ENCODE data around the gene HP.
"Not testable (repeated sequence)": the region's sequence is repeated elsewhere in the genome, so short reads cannot be mapped to it uniquely, and the experiment has no call there.

The HP gene

DNA sequence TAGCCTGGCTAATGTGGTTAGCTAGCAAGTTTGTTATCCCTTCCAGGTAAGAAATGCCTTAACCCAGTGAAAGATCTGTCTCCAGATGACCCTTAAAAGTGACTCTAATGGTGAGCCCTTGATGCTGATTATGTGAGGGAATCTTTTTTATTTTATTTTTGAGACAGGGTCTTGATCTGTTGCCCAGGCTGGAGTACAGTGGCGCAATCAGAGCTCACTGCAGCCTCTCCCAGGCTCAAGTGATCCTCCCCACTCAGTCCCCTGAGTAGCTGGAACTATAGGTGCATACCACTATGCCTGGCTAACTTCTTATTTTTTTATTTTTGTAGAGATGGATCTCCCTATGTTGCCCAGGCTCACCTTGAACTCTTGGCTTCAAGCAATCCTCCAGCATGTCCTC lies 10.8 kb upstream of the HP start:
- no peak for DNase-seq

DNA sequence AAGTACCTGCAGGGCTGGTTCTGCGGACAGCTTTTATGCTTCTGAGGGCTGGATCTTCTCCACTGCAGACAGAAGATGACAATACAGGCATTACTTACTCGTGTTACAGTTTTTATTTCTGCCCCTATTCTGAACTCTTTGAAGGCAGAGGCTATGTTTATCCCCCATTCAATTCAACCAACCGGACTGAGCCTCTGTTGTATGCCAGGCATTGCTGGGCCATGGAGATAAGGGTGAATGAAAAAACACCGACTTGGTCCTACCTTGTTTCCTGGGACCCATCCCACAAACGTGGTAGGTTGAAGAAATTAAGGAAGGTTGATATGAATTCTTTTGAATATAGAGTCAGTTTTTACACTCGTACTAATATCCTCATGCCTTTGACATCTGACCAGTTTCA lies 10.0 kb upstream of the HP start:
- no peak for DNase-seq

DNA sequence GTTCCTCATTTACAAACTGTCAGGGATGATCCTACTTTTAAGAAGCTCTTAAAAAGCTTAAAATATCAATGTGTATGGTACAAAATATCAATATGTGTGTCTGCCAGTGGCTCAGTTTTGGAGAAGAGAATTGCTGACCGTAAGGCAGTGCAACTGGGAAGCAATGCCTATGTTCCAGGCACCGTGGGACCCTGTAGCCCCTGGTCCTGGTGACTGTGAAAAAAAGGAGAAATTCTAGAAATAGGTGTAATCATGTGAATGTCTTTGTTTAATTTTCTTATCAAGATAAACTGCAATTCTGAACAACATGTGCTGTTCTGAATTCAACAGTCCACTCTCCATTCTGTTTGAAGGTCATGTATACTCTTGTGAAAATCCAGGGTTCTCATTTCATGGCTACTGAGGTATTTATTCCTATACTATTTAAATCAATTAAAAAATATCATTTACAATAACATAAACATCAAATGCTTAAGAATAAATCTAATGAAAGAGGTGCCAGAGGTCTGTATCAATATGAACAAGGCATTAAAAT lies 9.4 kb upstream of the HP start:
- no peak for DNase-seq

GRCh38 chr16:72049110-72049509 lies 5.2 kb upstream of the HP start:
- DNase-seq = no peak

DNA sequence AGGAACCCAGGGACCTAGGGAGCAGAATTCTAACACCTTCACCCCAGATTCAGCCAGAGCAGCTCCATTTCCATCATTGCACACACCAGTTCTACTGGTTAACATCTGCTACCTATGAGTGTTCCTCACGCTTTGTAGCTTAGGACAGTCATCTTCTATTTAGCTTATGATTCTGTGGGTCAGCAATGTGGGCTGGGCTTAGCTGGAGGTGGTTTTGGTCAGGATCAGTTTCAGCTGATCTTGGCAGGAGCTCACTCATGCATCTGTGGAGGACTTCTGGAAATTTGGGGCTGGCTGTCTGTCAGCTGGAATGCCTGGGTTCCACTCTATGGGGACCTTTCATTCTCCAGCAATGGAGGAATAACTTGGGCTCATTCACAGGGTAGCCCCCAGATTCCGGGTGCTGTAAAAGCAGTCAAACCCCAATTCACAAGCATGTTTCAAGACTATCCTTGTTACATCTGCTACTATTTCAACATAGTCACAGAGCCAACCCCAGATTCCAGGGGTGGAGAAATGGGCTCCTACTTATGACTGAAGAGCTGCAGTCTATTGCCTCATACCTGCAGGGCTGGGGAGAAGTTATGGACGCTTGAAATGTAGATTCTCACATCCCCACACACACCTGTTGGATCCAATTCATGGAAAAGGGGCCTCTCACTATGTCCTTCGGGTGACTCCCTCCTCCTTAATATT lies 3.4 kb upstream of the HP start:
- DNase-seq = no peak

DNA sequence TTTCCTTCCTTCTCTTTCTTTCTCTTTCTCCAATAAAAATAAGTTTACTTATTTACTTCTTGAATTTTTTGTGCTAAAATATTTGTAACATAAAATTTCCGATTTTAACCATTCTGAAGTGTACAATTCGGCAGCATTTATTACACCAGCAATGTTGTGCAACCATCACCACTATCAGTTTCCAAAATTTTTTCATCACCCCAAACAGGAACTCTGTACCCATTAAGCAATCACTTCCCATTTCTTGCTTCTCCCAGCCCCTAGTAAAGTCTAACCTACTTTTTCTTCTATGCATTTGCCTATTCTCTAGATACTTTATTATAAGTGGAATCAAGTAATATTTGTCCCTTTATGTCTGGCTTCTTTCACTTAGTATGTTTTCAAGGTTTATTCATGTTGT lies 2.5 kb upstream of the HP start:
- DNase-seq = no peak

DNA sequence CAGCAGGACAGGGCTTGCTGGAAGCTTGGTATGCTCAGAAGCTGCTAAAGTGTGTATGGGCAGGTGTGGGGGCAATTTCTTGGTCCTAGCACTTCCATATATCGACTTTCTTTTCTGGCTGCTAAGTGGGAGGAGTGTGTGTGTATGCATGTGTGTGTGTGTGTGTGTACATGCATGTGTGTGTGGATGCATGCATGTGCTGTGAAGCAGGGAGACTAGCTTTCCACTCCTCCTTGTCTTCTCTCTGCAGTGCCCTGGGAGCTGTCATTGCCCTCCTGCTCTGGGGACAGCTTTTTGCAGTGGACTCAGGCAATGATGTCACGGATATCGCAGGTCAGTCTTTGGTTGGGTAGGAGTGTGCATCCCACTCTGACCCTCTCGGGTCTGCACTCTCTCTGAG lies 1.6 kb downstream of the HP start:
- no peak for DNase-seq

GRCh38 chr16:72057313-72057712 lies 3.0 kb downstream of the HP start:
- not testable (repeated sequence) for DNase-seq

DNA sequence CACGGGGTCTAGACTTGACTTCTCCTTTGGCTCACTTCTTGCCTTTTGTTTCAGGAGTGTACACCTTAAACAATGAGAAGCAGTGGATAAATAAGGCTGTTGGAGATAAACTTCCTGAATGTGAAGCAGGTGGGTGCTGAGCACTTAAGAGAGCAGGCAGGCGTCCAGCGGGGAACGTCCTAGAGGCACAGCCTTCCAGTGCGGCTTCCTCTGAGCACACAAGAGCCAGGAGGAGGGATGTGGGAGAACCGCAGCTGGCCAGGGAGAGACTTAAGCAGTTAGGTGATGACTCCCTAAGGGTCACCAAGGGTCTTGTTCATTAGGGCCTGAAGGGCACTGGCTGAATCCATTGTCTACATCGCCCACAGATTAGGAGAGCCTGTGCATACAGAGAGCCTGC lies 4.8 kb downstream of the HP start:
- DNase-seq = not testable (repeated sequence)

GRCh38 chr16:72060405-72060804 lies 6.1 kb downstream of the HP start:
- no peak for DNase-seq

- DNase-seq = no peak
Measured at GRCh38 chr16:72061564-72061963, 7.3 kb downstream of the HP start.

DNA sequence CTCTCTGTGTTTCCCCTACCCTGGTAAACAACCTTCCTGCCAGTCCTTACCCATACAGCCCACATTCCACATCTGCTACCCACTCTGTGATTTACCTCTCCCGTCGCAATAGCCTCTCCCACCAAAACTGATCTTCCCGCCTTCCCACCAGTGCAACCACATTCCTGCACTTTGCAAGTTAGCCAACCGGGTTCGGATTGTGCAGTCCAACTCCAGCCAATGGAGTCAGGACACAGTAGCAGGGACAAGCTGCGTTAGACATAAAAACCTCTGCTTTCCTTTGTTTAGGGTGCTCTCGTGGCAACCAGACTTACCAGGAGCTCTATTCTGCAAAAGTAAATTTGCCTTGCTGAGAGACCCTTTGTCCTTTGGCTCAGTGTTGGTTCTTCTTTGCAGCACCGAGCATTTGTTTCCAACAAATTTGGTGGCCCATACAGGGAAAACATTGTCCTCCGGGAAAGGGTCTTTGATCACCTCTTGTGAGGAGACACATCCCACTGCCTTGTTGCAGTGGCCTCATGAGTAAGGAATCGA lies 10.1 kb downstream of the HP start:
- no peak for DNase-seq

GRCh38 chr16:72066747-72067146 lies 12.4 kb downstream of the HP start:
- no peak for DNase-seq

- DNase-seq = no peak
Measured at GRCh38 chr16:72068930-72069329, 14.6 kb downstream of the HP start.

DNA sequence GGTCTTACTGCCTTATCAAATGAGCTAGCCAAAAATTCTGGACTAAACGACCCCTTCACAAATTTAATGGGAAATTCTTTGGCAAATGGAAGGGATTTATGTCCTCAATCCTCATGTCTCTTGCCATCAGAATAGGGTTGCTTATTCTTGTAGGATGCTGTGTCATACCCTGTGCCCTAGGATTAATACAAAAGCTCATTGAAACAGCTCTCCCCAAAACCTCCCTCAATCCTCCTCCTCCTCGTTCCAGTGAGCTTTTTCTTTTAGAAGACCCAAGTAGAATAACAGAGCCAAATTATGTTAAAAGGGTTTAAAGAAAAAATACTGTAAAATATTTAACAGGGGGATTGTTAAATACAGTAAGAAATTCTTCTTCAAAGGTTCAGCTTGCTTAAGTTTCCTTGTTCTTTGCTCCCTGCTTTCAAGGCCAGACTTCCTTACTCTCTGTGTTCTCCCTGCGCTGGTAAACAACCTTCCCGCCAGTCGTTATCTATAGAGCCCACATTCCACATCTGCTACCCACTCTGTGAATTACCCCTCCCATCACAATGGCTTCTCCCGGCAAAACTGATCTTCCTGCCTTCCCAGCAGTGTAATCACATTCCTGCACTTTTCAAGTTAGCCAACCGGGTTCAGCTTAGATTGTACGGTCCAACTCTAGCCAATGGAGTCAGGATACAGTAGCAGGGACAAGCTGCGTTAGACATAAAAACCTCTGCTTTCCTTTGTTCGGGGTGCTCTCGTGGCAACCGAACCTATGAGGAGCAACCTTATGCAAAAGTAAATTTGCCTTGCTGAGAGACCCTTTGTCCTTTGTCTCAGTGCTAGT lies 18.4 kb downstream of the HP start:
- no peak for DNase-seq

DNA sequence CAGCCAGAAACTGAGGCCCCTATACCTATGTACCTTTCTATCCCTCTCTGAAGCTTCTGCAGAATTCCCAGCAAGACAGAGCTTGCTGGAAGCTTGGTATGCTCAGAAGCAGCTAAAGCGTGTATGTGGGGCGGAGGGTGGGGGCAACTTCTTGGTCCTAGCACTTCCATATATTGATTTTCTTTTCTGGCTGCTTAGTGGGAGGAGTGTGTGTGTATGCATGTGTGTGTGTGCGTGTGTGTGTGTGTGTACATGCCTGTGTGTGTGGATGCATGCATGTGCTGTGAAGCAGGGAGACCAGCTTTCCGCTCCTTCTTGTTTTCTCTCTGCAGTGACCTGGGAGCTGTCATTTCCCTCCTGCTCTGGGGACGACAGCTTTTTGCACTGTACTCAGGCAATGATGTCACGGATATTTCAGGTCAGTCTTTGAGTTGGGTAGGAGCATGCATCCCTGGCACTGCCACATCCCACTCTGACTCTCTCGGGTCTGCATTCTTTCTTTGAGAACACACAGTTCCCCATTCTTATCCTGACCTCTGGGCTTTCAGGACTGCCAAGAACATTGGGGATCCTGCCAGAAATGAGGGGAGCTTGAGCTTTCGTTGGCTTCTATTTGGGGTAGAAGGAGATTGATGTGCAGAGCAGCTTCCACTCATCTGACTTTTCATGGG lies 19.4 kb downstream of the HP start:
- DNase-seq = no peak

DNA sequence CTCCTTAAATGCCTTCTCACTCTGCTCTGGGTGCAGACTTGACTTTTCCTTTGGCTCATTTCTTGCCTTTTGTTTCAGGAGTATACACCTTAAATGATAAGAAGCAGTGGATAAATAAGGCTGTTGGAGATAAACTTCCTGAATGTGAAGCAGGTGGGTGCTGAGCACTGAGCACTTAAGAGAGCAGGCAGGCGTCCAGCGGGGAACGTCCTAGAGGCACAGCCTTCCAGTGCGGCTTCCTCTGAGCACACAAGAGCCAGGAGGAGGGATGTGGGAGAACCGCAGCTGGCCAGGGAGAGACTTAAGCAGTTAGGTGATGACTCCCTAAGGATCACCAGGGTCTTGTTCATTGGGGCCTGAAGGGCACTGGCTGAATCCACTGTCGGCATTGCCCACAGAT lies 20.8 kb downstream of the HP start:
- DNase-seq = not testable (repeated sequence)

DNA sequence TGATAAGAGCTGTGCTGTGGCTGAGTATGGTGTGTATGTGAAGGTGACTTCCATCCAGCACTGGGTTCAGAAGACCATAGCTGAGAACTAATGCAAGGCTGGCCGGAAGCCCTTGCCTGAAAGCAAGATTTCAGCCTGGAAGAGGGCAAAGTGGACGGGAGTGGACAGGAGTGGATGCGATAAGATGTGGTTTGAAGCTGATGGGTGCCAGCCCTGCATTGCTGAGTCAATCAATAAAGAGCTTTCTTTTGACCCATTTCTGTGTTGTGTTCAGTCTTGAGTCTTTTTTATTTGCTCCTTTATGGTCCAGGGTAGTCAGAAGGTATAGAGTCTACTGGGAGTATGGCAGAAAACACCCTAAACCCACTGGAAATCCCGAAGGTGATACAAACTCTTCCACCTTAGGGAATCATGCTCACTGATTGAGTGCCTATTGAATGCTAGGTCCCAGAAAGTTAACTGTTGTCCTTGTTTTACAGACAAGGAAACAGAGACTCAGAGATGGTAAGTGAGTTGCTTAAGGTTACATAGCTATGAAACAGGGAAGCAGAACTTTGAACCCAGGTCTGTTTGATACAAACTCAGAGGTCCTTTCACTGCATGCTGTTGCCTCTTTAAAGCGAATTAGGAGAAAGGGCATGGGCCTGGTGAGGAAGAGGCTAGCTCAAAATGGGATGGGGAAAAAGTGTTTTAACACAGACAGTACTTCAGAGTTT lies 22.8 kb downstream of the HP start:
- not testable (repeated sequence) for DNase-seq

DNA sequence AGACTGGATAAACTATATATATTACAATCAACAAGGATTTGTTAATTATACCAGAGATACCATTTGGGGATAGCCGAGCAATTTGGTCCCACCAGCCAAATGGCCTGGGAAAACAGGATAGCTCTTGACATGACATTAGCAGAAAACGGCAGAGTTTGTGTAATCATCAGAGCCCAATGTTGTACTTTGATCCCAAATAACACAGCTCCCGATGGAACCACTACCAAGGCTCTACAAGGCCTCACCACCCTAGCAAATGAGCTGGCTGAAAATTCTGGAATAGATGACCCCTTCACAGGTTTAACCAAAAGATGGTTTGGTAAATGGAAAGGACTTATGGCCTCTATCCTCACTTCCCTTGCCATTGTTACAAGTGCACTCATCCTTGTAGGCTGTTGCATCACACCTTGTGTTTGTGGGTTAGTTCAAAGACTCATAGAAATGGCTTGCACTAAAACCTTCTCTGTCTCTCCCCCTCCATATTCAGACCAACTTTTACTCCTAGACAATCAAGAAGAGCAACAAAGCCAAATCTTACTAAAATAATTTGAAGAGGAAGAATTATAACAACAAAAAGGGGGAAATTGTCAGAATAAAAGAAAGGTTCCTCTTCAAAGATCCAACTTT lies 29.6 kb downstream of the HP start:
- DNase-seq = no peak

DNA sequence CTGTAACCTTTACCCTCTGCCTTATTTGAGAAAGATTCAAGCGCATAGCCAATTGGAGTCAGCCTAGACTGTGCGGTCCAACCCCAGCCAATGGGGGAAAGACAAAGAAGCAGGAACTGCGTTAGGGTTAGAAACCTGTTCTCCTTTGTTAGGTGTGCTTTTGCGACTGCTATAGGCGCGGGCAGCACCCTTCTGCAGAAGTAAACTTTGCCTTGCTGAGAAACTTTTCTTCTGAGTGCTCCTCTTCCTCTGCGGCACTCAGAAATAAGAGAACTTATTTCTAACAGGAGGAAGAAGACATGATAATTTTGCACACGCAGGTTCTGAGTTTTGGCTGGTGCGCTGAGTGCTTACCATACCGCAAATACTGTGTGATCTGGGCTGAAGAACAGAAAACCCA lies 30.1 kb downstream of the HP start:
- no peak for DNase-seq

DNA sequence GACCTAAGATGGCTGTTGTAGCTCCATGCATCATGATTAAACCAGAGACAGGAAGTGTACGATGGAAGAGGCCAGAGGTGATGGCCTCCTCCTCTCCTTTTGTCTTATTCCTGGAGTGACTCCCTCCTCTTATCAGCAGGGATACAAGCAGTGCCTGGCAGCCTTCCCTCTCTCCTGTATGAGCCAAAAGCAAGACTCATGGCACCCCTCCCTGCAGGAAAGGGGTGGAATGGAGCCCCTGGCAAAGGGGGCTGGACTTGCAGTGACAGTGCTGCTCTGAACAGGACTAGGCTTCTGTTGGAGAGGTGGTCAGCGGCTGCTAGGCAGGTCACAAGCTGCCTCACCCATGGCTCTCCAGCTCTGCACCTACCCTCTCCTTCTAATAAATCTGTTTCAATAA lies 30.7 kb downstream of the HP start:
- DNase-seq = no peak

- no peak for DNase-seq
Measured at GRCh38 chr16:72091217-72091616, 36.9 kb downstream of the HP start.
